Kidney (tissue), 14 donors: ENCODE results near the gene OAS3. TPM values are rescaled to one million over a fixed set of nuclear protein-coding genes. Genes with fewer than 3 reads are reported as not detected.

Experiments
- DNase-seq, 5 donors: peaks; one replicate each; pipeline ENCODE4 v3.0.0-alpha.2; 2013 to 2020
- FAIRE-seq: peaks from 2 replicates; lab custom pipeline; 2012; peaks lifted over from hg19 to GRCh38; lab: Jason Lieb, UNC
- H3K27ac ChIP-seq, 2 donors: one replicate each; pipeline ENCODE4 v1.7.0; 2013; ENCODE audit warnings: low read depth in 2 of 2, low read length in 2 of 2, inconsistent platforms in 1 of 2
- H3K27me3 ChIP-seq: one replicate; pipeline ENCODE4 v1.7.1; 2013; ENCODE audit warnings: low read length, inconsistent platforms; ENCODE audit not compliant: control insufficient read depth, insufficient read depth
- H3K36me3 ChIP-seq, 3 donors: one replicate each; pipeline versions ENCODE4 v1.7.0 to v1.7.1; 2013; ENCODE audit warnings: low read length in 3 of 3, control low read depth in 1 of 3, inconsistent platforms in 1 of 3; ENCODE audit not compliant: insufficient read depth in 3 of 3, control insufficient read depth in 2 of 3
- H3K4me1 ChIP-seq, 3 donors: one replicate each; pipeline versions ENCODE4 v1.7.0 to v1.7.1; 2013; ENCODE audit warnings: low read length in 3 of 3, inconsistent platforms in 1 of 3, low read depth in 1 of 3; ENCODE audit not compliant: control insufficient read depth in 2 of 3, insufficient read depth in 2 of 3
- H3K4me3 ChIP-seq, 3 donors: one replicate each; pipeline versions ENCODE4 v1.7.0 to v1.8.1; 2013; ENCODE audit warnings: low read length in 3 of 3, control low read depth in 1 of 3, inconsistent platforms in 1 of 3
- H3K9ac ChIP-seq, 3 donors: one replicate each; pipeline versions ENCODE4 v1.7.0 to v1.7.1; 2013; ENCODE audit warnings: low read length in 3 of 3, control low read depth in 1 of 3, inconsistent platforms in 1 of 3
- H3K9me3 ChIP-seq, 3 donors: one replicate each; pipeline versions ENCODE4 v1.7.0 to v1.7.1; 2013; ENCODE audit warnings: low read length in 3 of 3, control low read depth in 1 of 3, inconsistent platforms in 1 of 3; ENCODE audit not compliant: control insufficient read depth in 2 of 3, insufficient read depth in 1 of 3
- CTCF ChIP-seq: IDR thresholded peaks from 3 replicates; pipeline ENCODE4 v1.5.1; 2012; ENCODE audit warnings: mild to moderate bottlenecking, moderate library complexity, borderline replicate concordance; ENCODE audit not compliant: insufficient read depth; ENCODE audit errors: extremely low read depth
- intact Hi-C: fragments of 100-400 bp; cut with DNase I; formaldehyde crosslinking; loops from one replicate; pipeline ENCODE4 v1.11.1; 2022
- polyA plus RNA-seq: library from polyadenylated mRNA; stranded (reverse); fragments of 350-450 nt; fragmentation: Illumina TruSeq; extraction: RNeasy Lipid Tissue Mini Kit (QIAGEN cat#74804); gene quantifications from one replicate; pipeline ENCODE4 v1.2.3, GENCODE V29; 2014; ENCODE audit warnings: low read depth, low replicate concordance; ENCODE audit not compliant: insufficient read depth
- total RNA-seq: library from RNA; stranded (reverse); fragmentation: NEBNext Ultra II Directional; extraction: Animal tissue kit (Norgen Biotek cat#: 25700); gene quantifications from one replicate; pipeline ENCODE4 v1.2.1, GENCODE V29; 2021
- donor health status: control.
- donor health status: control.
- donor health status: control.
- donor health status: control.
- donor health status: control.
- donor health status: DM: yes; HTN: yes; CAD: no.
- donor health status: Normal renal cell carcinoma (clear cell type).

The OAS3 gene
- total and polyA plus RNA-seq, 2 donors from 2014 or later, result 2.5 to 15.6 TPM

- intact Hi-C loops, result no loop called here
- H3K4me1 ChIP-seq, result peaks cover 0 to 7% (median 0%) of the 10 kb centered on the region in 3 donors
- H3K9me3 ChIP-seq, result peaks cover 0 to 8% (median 0%) of the 10 kb centered on the region in 3 donors
- no peaks in the 10 kb centered on the region for H3K27me3 ChIP-seq
- no peak overlapping the region for H3K4me3 ChIP-seq
- TF ChIP-seq CTCF, result no peak
- no peak overlapping the region for H3K27ac ChIP-seq
- no peaks in the 10 kb centered on the region for H3K36me3 ChIP-seq
- FAIRE-seq (no peak), DNase-seq (no peak)
- no peak overlapping the region for H3K9ac ChIP-seq
These were observed 42.4 kb downstream of the OAS3 start for GRCh38 chr12:112980491-112981158.

DNA sequence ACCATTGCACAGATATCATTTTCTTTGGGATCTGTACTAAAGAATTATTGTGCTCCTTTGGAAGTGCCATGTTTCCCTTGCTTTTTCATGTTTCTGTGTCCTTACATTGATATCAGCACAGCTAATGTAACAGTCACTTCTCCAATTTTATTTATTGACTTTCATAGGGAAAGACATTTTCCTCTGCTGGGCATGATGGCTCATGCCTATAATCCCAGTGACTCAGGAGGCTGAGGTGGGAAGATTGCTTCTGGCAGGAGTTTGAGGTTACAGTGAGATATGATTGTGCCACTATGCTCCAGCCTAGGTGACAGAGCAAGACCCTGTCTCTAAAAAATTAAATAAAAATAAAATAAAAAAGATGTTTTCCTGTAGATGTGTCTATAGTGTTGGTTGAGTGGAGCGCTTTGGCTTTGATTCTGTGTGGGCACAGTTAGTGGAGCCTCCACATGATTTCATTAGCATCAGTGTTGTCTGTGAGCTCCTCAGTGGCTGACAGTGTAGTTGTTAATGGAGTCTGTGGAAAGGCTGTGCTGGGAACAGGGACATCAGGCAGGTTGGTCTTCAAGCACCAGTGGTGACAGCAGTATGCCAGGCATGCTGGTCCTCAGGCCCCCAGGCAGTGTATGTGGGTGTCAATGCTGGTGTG is 47.5 kb downstream of the OAS3 start:
- H3K4me3 ChIP-seq, result no peak overlapping the region
- intact Hi-C loops, result no loop called here
- H3K27me3 ChIP-seq, result no peaks in the 10 kb centered on the region
- no peak for FAIRE-seq
- no peaks in the 10 kb centered on the region for H3K36me3 ChIP-seq
- no peak for TF ChIP-seq CTCF
- DNase-seq, result no peak
- H3K27ac ChIP-seq, result no peak overlapping the region
- H3K9me3 ChIP-seq, result peaks cover 0 to 8% (median 0%) of the 10 kb centered on the region in 3 donors
- H3K4me1 ChIP-seq, result no peaks in the 10 kb centered on the region
- H3K9ac ChIP-seq, result no peak overlapping the region

- H3K27ac ChIP-seq, result no peak overlapping the region
- no peak for TF ChIP-seq CTCF
- H3K36me3 ChIP-seq, result no peaks in the 10 kb centered on the region
- FAIRE-seq (no peak), DNase-seq (no peak)
- H3K9me3 ChIP-seq, result peaks cover 0 to 8% (median 0%) of the 10 kb centered on the region in 3 donors
- H3K4me3 ChIP-seq, result no peak overlapping the region
- H3K9ac ChIP-seq, result no peak overlapping the region
- no peaks in the 10 kb centered on the region for H3K27me3 ChIP-seq
- H3K4me1 ChIP-seq, result no peaks in the 10 kb centered on the region
- intact Hi-C loops, result no loop called here
These were observed 48.1 kb downstream of the OAS3 start for GRCh38 chr12:112986291-112986800.
